ENCODE data around the gene C1QC.

GRCh38 chr1:22600071-22600816 is 43.2 kb upstream of the C1QC start:
- TF ChIP-seq CTCF (IDR thresholded peaks at IDR 0.05; ENCODE audit: low read depth, low read length) (no peak), EZH2phosphoT487 (IDR thresholded peaks at IDR 0.05; ENCODE audit: low read depth) (no peak)
